NT2/D1 (cell line): ENCODE results near the gene INAFM2.

Experiments used
- SUZ12 ChIP-seq: IDR thresholded peaks from 2 replicates; pipeline ENCODE4 v1.6.1; 2011; ENCODE audit not compliant: insufficient read length, insufficient read depth; ENCODE audit errors: extremely low read depth
- YY1 ChIP-seq: IDR thresholded peaks from 2 replicates; pipeline ENCODE4 v1.6.1; 2011; ENCODE audit not compliant: insufficient read length, insufficient read depth
- ZNF274 ChIP-seq: IDR thresholded peaks from 2 replicates; pipeline ENCODE4 v1.6.1; 2011; ENCODE audit warnings: mild to moderate bottlenecking, low read depth, low read length

DNA sequence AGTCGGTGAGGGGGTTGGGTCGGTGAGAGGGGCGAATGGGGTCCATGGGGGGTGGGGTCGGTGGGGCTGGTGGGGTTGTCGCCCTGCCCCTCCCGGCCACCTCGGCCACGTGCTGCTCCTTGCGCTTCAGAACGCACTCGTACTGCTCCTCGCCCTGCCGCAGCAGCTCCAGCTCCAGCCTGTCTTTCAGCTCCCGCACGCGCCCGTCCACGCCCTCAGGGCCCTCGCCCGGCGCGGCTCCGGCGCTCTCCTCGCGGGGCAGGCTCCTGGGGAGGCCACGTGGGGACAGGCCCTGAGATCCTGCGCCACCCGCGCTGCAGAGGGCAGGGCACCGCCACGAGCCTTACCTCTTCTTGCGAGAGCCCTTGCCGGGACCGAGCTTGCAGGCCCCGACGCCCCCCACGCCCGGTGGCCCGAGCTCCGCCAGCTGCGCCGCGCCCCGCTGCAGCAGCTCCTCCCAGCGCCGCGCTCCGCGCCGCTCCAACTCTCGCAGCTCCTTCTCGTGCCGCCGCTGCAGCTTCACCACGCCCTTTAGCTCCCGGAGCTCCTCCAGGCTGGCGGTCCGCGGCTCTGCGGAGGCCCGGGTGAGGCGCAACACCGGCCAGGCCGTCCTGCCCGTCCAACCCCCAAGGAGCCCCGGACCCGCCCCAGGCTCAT is 32.4 kb upstream of the INAFM2 start:
- TF ChIP-seq ZNF274, result no peak
- TF ChIP-seq YY1, result no peak
- TF ChIP-seq SUZ12, result no peak
